ENCODE measurements around the gene ARHGAP15. TPM values are rescaled to one million over a fixed set of nuclear protein-coding genes. Genes with fewer than 3 reads are reported as not detected.
A peak's percentile ranks its signal among the peaks of the same experiment; 100 is the strongest.

Gene ARHGAP15
- total RNA-seq, 2 experiments from 2014 or later = 71.3 to 72.8 TPM

GRCh38 chr2:143498496-143498895 is 369.3 kb downstream of the ARHGAP15 start:
- no peak for ATAC-seq
- Mint-ChIP-seq H3K27ac (no peak overlapping the region), H3K4me1 (ENCODE audit: low read depth) (peaks cover 42% of the 10 kb centered on the region), H3K9me3 (peaks cover 8% of the 10 kb centered on the region), H3K27me3 (no peaks in the 10 kb centered on the region), H3K4me3 (no peak overlapping the region), H3K36me3 (ENCODE audit: low read depth) (peaks cover 35% of the 10 kb centered on the region)
- ChIA-PET POLR2A (no interaction called here), CTCF (no interaction called here)
- intact Hi-C loops (cut with micrococcal nuclease) = no loop called here
- DNase-seq = no peak
- TF ChIP-seq, protein P1, sequence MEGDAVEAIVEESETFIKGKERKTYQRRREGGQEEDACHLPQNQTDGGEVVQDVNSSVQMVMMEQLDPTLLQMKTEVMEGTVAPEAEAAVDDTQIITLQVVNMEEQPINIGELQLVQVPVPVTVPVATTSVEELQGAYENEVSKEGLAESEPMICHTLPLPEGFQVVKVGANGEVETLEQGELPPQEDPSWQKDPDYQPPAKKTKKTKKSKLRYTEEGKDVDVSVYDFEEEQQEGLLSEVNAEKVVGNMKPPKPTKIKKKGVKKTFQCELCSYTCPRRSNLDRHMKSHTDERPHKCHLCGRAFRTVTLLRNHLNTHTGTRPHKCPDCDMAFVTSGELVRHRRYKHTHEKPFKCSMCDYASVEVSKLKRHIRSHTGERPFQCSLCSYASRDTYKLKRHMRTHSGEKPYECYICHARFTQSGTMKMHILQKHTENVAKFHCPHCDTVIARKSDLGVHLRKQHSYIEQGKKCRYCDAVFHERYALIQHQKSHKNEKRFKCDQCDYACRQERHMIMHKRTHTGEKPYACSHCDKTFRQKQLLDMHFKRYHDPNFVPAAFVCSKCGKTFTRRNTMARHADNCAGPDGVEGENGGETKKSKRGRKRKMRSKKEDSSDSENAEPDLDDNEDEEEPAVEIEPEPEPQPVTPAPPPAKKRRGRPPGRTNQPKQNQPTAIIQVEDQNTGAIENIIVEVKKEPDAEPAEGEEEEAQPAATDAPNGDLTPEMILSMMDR (IDR thresholded peaks at IDR 0.05) = no peak

- H3K4me3 Mint-ChIP-seq = no peak overlapping the region
- H3K27me3 Mint-ChIP-seq = no peaks in the 10 kb centered on the region
- peaks cover 40% of the 10 kb centered on the region for H3K4me1 Mint-ChIP-seq (ENCODE audit: low read depth)
- H3K9me3 Mint-ChIP-seq = peaks cover 2% of the 10 kb centered on the region
- H3K36me3 Mint-ChIP-seq (ENCODE audit: low read depth) = peaks cover 30% of the 10 kb centered on the region
- TF ChIP-seq, protein P1 (IDR thresholded peaks at IDR 0.05) = no peak
- POLR2A ChIA-PET = no interaction called here
- DNase-seq = no peak
- intact Hi-C loops (cut with micrococcal nuclease) = no loop called here
- peak overlapping the region; percentile 17 for H3K27ac Mint-ChIP-seq
- CTCF ChIA-PET = no interaction called here
- ATAC-seq = no peak
Measured at GRCh38 chr2:143499061-143499460, 369.8 kb downstream of the ARHGAP15 start.

DNA sequence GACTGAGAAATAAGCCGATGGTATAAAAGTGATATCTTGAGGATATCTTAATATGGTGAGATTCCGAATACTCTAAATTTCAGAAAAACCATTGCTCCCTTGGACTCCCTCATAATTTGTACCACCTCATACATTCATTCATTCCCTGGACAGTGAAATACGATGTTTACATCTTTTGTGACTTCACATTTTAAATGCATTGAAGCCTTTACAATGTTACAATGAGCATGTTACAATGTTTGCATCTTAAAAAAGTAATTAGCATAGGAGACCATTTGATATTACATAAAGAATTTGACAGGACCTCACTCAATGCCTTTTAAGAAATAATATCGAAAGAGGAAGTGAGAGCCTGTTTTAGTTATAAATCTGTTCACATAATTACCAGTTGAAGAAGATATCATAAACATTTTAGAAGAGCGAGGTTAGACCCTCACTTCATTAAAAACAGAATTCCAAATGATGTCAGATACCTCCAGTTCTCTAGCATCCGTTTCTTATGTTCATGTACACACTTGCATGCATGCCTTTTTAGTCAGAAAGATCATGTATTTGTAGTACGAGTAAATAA is 372.0 kb downstream of the ARHGAP15 start:
- Mint-ChIP-seq H3K4me1 (ENCODE audit: low read depth) (peaks cover 36% of the 10 kb centered on the region), H3K9me3 (no peaks in the 10 kb centered on the region), H3K4me3 (no peak overlapping the region), H3K27me3 (no peaks in the 10 kb centered on the region), H3K36me3 (ENCODE audit: low read depth) (peaks cover 24% of the 10 kb centered on the region), H3K27ac (no peak overlapping the region)
- ATAC-seq (no peak), DNase-seq (no peak)
- POLR2A ChIA-PET = no interaction called here
- intact Hi-C loops (cut with micrococcal nuclease) = no loop called here
- TF ChIP-seq, protein P1 (IDR thresholded peaks at IDR 0.05) = no peak
- CTCF ChIA-PET = no interaction called here

DNA sequence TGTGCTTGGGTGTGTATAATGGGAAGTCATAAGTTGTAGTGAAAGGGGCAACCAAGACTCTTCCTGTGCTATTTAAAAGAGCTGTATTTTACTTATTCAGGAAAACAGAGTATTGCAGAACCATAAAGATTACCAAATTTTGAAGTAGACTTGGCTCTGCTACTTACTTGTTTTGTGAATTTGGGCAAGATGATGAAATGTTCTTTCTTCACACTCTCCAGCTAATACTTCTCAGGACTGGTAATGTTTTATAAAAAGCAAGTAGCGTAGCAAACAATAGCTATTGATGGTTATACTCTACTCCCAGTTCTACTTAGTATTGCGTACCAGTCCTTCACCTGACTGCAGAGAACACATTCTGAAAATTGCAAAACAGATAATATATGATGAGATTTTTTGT is 374.1 kb downstream of the ARHGAP15 start:
- POLR2A ChIA-PET = no interaction called here

DNA sequence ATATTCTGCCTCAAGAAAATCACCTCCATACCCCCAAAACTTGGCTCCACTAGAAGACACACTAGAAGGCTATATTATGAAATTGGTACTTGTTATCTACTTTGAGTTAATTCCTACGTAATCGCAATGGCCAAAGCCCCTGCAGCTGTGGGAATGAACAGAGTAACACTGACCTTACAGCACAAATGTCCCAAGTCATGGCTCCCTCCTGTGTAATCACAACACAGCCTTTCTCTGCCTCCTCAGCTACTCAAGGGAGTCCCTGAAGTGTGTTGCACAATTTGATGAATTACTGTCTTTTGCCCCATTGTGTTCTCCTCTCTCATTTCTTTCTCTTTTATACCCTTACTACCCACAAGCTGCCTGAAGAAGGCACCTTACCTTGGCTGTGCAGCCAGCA is 375.2 kb downstream of the ARHGAP15 start:
- ChIA-PET POLR2A (no interaction called here), CTCF (no interaction called here)
- DNase-seq = no peak
- peaks cover 24% of the 10 kb centered on the region for H3K4me1 Mint-ChIP-seq (ENCODE audit: low read depth)
- intact Hi-C loops (cut with micrococcal nuclease) = no loop called here
- no peaks in the 10 kb centered on the region for H3K27me3 Mint-ChIP-seq
- no peak for ATAC-seq
- TF ChIP-seq, protein P1 (IDR thresholded peaks at IDR 0.05) = no peak
- H3K4me3 Mint-ChIP-seq = no peak overlapping the region
- H3K9me3 Mint-ChIP-seq = no peaks in the 10 kb centered on the region
- no peak overlapping the region for H3K27ac Mint-ChIP-seq
- H3K36me3 Mint-ChIP-seq (ENCODE audit: low read depth) = peaks cover 27% of the 10 kb centered on the region

More for the DNA sequence above, 374.1 kb downstream of the ARHGAP15 start:
- H3K4me3 Mint-ChIP-seq = no peak overlapping the region
- CTCF ChIA-PET = no interaction called here
- TF ChIP-seq, protein P1 (IDR thresholded peaks at IDR 0.05) = no peak
- peaks cover 31% of the 10 kb centered on the region for H3K36me3 Mint-ChIP-seq (ENCODE audit: low read depth)
- intact Hi-C loops (cut with micrococcal nuclease) = no loop called here
- H3K9me3 Mint-ChIP-seq = no peaks in the 10 kb centered on the region
- ATAC-seq (no peak), DNase-seq (no peak)
- H3K27me3 Mint-ChIP-seq = no peaks in the 10 kb centered on the region
- H3K27ac Mint-ChIP-seq = no peak overlapping the region
- peaks cover 30% of the 10 kb centered on the region for H3K4me1 Mint-ChIP-seq (ENCODE audit: low read depth)
